WTC11 (cell line): ENCODE data around the gene REST. TPM values are rescaled to one million over a fixed set of nuclear protein-coding genes. Genes with fewer than 3 reads are reported as not detected.

Source experiments
- ATAC-seq: fragments of 200-7000 bp; cut with Tn5 transposase; 2 replicates; pipeline ENCODE4 v1.10.0; 2021; ENCODE audit warnings: mild to moderate bottlenecking, moderate library complexity
- CTCF ChIA-PET: fragments of 300-600 bp; sonication (Branson Sonifier 250); formaldehyde crosslinking; loops from one replicate; lab custom pipeline; 2021; ENCODE audit warnings: antibody characterized with exemption; lab: Charles Lee
- POLR2A ChIA-PET: fragments of 350-600 bp; sonication (Branson Sonifier 250); formaldehyde crosslinking; loops from one replicate; lab custom pipeline; 2021; ENCODE audit warnings: antibody characterized with exemption; lab: Charles Lee
- DNase-seq: peaks from one replicate; pipeline ENCODE4 v3.0.0; 2021; ENCODE audit warnings: low spot score
- H3K27ac Mint-ChIP-seq: 2 replicates; pipeline ENCODE4 v1.8.0; 2021; ENCODE audit warnings: mixed read lengths
- H3K27me3 Mint-ChIP-seq: 2 replicates; pipeline ENCODE4 v1.8.0; 2021; ENCODE audit warnings: low read depth, mild to moderate bottlenecking, moderate library complexity, mixed read lengths
- H3K36me3 Mint-ChIP-seq: 2 replicates; pipeline ENCODE4 v1.8.0; 2021; ENCODE audit warnings: mixed read lengths
- H3K4me1 Mint-ChIP-seq: 2 replicates; pipeline ENCODE4 v1.8.0; 2022; ENCODE audit warnings: mixed read lengths
- H3K4me3 Mint-ChIP-seq: 2 replicates; pipeline ENCODE4 v1.8.0; 2021; ENCODE audit warnings: mild to moderate bottlenecking, moderate library complexity, mixed read lengths
- H3K9me3 Mint-ChIP-seq: 2 replicates; pipeline ENCODE4 v1.8.0; 2021; ENCODE audit warnings: mixed read lengths
- AFF4 ChIP-seq: sonication (generic); formaldehyde crosslinking; IDR thresholded peaks from 2 replicates; pipeline ENCODE4 v1.8.1; 2023; ENCODE audit warnings: mild to moderate bottlenecking, missing genetic modification reagents, borderline replicate concordance
- ATF6 ChIP-seq: sonication (generic); formaldehyde crosslinking; IDR thresholded peaks from 2 replicates; pipeline ENCODE4 v1.8.1; 2023; ENCODE audit warnings: mild to moderate bottlenecking, missing genetic modification reagents
- E2F1 ChIP-seq: sonication (generic); formaldehyde crosslinking; IDR thresholded peaks from 2 replicates; pipeline ENCODE4 v1.8.0; 2022; ENCODE audit warnings: mild to moderate bottlenecking, missing genetic modification reagents
- E2F4 ChIP-seq: sonication (generic); formaldehyde crosslinking; IDR thresholded peaks from 2 replicates; pipeline ENCODE4 v1.8.1; 2022; ENCODE audit warnings: low read depth, mild to moderate bottlenecking, moderate library complexity, missing genetic modification reagents, borderline replicate concordance
- FOXJ3 ChIP-seq: sonication (generic); formaldehyde crosslinking; IDR thresholded peaks from 2 replicates; pipeline ENCODE4 v1.9.0; 2021; ENCODE audit warnings: missing genetic modification reagents, mild to moderate bottlenecking, borderline replicate concordance
- FOXP1 ChIP-seq: sonication (generic); formaldehyde crosslinking; IDR thresholded peaks from 2 replicates; pipeline ENCODE4 v1.8.0; 2022; ENCODE audit warnings: missing genetic modification reagents, mild to moderate bottlenecking, moderate library complexity, borderline replicate concordance
- FOXP4 ChIP-seq: sonication (generic); formaldehyde crosslinking; IDR thresholded peaks from 2 replicates; pipeline ENCODE4 v1.8.0; 2022; ENCODE audit warnings: mild to moderate bottlenecking, missing genetic modification reagents
- NFE2L1 ChIP-seq: sonication (generic); formaldehyde crosslinking; IDR thresholded peaks from 2 replicates; pipeline ENCODE4 v1.8.1; 2023; ENCODE audit warnings: missing genetic modification reagents
- PRDM15 ChIP-seq: sonication (generic); formaldehyde crosslinking; IDR thresholded peaks from 2 replicates; pipeline ENCODE4 v1.8.0; 2022; ENCODE audit warnings: missing genetic modification reagents
- USF1 ChIP-seq: sonication (generic); formaldehyde crosslinking; IDR thresholded peaks from 2 replicates; pipeline ENCODE4 v1.8.0; 2022; ENCODE audit warnings: mild to moderate bottlenecking, missing genetic modification reagents
- total RNA-seq: library from RNA; stranded (reverse); gene quantifications from 3 replicates; pipeline ENCODE4 v1.2.3, GENCODE V29; 2021

REST gene
- total RNA-seq, 1 experiment from 2014 or later = 75.1 TPM

- TF ChIP-seq AFF4 (no peak), FOXP1 (CRISPR knock-in tag) (0 out of 2 replicates have a peak, but pooled peaks have one; percentile 36), E2F1 (CRISPR knock-in tag) (no peak), USF1 (no peak), E2F4 (CRISPR knock-in tag) (no peak)
Measured at GRCh38 chr4:56978750-56979303, 71.1 kb downstream of the REST start, which contains the start of gene POLR2B (continued).

- no peak for DNase-seq
- ChIA-PET CTCF (interaction anchor here (1.3 to 2.4 kb wide), 2 partner anchors 19 to 59 kb away, joined by 9 to 10 read pairs; no protein-coding TSS in a partner anchor), POLR2A (interaction anchor here (2.8 kb wide), 1 partner anchor 73 kb away, joined by 18 read pairs; the partner anchor contains the start of gene REST)
- Mint-ChIP-seq H3K27ac (peak overlapping the region; percentile 72), H3K4me3 (peak overlapping the region; percentile 99), H3K4me1 (peaks cover 22% of the 10 kb centered on the region), H3K27me3 (no peaks in the 10 kb centered on the region; the same call in 1 of the 2 replicates), H3K9me3 (no peaks in the 10 kb centered on the region), H3K36me3 (peaks cover 9% of the 10 kb centered on the region; the same call in 1 of the 2 replicates)
- TF ChIP-seq FOXP4 (no peak), ATF6 (CRISPR knock-in tag) (no peak), PRDM15 (CRISPR knock-in tag) (no peak), NFE2L1 (no peak), FOXJ3 (CRISPR knock-in tag) (no peak)
- no peak for ATAC-seq
Measured at GRCh38 chr4:56979421-56980072, 71.8 kb downstream of the REST start.
